ENCODE results near the gene GNAI3.

The GNAI3 gene

DNA sequence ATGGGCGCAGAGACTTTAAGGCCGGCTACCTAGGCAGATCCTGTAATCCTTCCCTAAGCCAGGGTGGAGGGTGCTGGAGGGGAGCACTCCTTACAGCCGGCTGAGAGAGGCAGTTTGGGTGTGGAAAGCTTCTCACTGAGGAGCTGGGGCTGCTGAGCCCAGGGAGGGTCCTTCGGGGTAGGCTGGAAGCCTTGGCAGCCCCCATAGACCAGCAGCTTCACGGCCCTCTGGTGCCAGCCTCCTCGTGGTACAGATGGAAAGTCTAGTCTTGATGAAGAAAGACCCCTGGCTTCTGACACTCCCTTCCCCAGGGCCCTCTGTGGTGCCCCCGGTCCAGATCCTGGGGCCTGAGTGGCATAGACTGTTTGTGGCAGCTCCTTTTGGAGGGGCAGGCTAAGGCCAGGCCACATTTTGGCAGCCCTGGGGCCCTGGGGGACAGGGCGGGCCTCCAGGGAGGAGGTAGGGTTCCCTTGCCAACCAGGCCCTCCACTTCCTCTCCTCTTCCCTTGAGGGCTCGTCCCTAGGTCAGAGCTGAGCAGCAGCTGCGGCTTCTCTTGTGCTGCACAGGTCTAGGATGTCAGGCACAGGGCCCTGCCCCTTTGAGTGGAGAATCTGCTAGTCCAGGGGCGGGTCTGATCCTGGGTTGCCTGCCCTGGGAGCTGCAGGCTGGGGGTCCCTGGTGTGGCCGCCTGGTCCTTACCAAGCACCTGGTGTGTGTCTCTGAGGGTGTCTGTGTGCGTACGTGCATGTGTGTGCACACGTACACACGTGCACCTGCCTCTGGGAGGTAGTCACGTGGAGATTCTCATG, 76.0 kb downstream of the GNAI3 start:
- DNase-seq (ENCODE audit: low spot score): no peak

DNA sequence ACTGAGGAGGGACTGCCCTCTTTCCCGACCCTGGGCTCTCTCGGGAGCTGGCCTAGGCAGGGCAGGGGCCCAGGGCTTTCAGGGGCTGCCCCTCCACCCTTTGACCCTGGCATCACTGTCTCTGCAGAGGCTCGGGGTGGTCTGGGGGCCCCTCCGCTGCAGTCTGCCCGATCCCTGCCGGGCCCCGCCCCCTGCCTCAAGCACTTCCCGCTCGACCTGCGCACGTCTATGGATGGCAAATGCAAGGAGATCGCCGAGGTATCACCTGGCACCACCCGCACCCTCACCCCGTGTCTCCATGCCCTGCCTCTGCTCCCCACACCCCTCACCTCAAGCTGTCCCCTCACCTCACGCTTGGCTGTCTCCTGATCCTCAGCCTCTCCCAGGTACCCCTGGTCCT, 76.8 kb downstream of the GNAI3 start:
- no peak for DNase-seq (ENCODE audit: low spot score)

DNA sequence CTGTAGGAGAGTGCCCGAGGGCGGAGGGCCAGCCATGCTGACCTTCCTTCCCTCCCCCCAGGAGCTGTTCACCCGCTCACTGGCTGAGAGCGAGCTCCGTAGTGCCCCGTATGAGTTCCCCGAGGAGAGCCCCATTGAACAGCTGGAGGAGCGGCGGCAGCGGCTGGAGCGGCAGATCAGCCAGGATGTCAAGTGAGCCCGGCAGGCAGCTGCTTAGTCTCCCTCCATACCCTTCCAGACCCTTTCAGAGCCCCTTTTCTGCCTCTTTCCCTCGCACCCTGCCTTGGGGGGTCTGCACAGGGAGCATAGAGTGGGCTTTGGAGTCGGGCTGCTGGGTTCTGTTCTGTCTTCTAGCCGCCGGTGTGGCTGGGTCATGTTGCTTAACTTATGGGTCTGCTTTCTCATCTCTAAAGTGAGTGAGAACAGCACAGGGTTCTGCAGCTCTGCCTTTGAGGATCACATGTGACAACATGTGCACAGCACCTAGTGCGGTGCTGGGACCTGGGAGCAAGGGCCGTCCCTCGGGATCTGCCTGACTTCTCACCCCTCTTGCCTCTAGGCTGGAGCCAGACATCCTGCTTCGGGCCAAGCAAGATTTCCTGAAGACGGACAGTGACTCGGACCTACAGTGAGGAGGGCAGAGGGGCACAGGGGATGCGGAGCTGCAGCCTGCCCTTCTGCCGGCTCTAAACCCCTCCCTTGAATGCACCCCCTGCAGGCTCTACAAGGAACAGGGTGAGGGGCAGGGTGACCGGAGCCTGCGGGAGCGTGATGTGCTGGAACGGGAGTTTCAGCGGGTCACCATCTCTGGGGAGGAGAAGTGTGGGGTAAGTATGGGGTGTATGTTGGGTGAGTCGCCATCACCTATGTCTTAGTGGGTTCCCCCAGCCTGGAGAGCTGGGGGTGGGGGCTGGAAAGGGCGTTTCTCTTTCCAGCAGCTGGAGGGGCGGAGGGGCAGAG, 77.5 kb downstream of the GNAI3 start:
- no peak for DNase-seq (ENCODE audit: low spot score)

DNA sequence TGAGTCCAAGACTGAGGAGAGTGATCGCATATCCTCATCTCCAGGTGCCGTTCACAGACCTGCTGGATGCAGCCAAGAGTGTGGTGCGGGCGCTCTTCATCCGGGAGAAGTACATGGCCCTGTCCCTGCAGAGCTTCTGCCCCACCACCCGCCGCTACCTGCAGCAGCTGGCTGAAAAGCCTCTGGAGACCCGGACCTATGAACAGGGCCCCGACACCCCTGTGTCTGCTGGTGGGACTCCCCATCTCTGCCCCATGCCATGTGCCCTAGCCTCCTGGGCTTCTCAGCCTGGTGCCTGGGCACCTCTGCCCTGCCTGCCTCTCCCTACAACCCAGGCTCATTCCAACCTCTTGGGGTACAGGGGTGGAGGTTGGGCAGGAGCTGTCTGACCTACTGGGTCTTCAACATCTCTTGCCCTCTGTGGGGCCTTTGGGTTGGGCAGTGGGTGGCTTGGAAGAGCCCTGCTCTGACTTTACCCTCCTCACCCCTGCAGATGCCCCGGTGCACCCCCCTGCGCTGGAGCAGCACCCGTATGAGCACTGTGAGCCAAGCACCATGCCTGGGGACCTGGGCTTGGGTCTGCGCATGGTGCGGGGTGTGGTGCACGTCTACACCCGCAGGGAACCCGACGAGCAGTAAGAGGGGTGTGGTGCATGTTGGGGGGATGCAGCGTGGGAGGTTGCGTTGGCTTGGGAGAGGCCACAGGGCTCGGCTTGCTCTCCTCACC, 78.4 kb downstream of the GNAI3 start:
- DNase-seq (ENCODE audit: low spot score): no peak

DNA sequence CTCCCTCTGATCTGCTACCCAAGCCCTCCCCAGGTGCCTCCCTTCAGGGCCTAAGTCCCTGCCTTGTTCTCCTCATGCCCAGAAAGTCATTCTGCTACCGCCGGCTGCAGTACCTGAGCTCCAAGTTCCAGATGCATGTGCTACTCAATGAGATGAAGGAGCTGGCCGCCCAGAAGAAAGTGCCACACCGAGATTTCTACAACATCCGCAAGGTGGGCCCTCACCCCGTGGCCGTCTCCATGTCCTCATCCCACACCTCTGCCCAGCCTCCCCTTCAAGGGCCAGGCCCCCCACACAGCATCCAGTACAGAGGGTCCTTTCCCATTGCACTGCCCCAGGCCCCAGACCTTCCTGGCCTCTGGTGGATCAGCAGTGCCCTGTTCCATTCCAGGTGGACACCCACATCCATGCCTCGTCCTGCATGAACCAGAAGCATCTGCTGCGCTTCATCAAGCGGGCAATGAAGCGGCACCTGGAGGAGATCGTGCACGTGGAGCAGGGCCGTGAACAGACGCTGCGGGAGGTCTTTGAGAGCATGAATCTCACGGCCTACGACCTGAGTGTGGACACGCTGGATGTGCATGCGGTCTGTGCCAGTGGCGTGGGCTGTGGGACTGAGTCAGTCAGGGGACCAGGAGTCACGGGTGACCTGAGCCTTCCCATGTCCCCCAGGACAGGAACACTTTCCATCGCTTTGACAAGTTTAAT, 79.4 kb downstream of the GNAI3 start:
- no peak for DNase-seq (ENCODE audit: low spot score)

DNA sequence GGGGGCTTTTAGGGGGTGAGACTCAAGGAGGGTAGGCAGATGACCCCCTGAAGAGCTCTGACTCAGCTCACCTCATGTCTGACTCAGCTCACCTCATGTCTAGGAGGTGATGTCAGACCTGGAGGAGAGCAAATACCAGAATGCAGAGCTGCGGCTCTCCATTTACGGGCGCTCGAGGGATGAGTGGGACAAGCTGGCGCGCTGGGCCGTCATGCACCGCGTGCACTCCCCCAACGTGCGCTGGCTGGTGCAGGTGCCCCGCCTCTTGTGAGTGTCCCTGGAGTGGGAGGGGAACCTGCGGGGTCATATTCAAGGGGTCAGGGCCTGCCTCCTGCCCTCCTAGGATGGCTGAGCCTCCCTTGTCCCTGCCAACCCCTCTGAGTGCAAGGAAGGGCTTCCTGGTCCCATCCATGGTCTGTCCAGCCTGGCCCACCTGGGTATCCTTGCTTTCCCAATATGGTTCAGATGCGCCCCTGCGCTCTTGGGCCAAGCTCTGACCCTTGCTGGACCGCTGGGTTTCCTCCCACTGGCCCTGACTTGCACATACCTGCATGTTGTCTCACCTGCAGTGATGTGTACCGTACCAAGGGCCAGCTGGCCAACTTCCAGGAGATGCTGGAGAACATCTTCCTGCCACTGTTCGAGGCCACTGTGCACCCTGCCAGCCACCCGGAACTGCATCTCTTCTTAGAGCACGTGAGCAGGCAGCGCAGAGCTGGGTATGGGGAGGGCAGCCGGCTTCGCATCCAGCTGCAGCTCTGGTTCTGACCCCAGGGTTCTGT, 80.3 kb downstream of the GNAI3 start:
- no peak for DNase-seq (ENCODE audit: low spot score)

DNA sequence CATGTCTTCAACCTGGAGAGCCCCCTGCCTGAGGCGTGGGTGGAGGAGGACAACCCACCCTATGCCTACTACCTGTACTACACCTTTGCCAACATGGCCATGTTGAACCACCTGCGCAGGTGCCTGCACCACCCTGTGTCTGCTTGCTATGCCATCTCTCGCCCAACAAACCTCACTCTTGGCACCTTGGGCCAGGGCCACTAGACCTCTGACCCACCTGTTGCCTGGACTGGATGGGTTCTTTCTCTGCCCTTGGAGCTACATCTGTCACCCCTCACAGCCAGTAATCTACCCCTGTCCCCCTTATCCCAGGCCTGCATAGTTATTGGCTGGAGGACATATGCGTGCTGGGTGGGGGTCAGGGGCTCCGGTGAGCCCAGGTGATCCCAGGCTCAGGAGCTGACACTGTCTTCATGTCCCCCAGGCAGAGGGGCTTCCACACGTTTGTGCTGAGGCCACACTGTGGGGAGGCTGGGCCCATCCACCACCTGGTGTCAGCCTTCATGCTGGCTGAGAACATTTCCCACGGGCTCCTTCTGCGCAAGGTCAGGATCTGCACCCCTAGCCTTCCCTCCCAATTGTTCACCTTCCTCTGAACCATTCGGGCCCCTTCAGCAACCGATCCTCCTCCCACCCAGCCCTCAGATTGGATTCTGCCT, 81.1 kb downstream of the GNAI3 start:
- DNase-seq (ENCODE audit: low spot score): no peak

DNA sequence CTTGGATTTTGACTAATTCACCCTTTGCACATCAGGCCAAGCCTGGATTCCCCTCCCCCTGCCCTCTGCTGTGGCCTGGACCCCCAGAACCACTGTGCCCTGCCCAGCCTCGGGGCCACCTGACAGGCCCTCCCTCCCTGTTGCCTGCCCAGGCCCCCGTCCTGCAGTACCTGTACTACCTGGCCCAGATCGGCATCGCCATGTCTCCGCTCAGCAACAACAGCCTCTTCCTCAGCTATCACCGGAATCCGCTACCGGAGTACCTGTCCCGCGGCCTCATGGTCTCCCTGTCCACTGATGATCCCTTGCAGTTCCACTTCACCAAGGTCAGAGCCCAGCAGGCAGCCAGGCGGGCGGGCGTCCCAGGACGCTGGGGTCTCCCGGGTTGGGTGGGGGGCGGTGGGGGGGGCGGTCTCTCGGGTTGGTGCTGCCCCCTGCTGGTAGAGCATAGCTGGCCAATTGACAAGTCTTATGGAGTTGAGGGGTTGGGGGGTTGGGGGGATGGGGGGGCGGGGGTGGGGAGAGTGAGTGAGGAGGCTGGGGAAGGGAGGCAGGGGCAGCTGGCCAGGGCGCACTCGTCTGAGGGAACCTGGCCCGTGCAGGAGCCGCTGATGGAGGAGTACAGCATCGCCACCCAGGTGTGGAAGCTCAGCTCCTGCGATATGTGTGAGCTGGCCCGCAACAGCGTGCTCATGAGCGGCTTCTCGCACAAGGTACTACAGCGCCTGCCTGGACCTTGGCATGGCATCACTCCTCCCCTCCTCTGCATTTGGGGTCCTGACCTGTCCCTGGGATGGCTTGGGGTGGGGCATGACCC, 81.9 kb downstream of the GNAI3 start:
- DNase-seq (ENCODE audit: low spot score): no peak

DNA sequence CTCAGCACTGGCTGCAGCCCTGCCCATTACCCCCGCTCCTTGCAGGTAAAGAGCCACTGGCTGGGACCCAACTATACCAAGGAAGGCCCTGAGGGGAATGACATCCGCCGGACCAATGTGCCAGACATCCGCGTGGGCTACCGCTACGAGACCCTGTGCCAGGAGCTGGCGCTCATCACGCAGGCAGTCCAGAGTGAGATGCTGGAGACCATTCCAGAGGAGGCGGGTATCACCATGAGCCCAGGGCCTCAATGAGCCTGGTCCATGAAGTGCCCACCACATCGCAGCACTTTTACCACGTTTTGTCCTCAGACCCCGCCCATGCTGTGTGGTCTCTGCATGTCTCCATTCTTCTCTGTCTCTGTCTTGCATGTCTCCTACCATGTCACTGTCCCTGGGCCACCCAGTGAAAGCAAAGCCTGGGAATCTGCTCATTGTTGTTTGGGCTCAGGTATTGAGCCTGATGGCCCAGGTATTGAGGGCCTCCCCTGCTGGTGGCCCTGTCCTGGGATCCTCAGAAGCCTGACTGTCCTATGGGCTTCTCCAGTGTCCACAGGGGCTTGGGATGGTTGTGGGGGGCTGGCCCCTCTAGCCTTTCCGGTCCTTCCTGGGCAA, 82.6 kb downstream of the GNAI3 start:
- no peak for DNase-seq (ENCODE audit: low spot score)

DNA sequence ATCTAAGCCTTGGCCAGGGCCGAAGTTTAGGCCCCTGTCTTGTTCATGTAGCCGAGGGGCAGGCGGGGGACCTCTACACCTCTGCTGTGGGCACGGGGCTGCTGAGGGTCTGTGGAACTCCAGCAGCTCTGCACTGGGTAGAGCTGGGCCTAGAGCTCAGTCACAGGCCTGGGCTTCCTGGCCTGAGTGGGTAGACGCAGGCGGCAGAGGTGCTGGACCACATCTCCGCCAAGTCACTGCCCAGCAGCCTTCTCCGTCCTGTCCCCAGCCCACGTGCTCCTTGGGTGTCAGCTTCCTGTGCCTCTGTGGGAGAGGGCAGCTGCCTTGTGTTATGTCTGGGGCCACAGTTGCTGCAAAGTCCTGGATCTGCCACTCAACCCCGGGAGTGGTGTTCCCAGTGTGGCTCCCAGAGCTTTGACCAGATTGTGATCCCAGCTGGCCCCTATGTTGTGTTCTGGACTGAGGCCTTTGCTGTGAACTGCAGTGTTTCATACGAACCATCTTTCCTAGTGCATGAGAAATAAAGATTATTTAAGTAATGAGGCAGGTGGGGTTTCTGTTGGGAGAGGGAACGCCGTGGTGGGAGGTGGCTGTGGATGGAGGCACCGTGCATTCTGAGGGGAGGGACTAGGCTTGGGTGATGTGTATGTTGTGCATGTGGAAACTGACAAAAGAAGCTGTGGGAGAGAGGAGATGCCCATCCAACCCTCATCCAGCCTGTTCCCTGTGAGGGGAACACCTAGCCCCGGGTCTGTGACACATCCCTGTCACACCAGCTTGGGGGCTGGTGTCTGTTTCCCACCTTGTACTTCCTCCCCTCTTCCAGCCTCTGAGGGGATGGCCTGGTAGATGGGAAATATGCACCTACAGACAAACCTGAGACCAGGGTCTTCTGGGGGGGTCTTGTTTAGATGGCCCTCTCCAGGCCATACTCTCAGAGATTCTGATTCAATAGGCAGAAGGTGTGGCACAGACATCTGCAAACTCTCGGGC, 83.4 kb downstream of the GNAI3 start:
- DNase-seq (ENCODE audit: low spot score): no peak

DNA sequence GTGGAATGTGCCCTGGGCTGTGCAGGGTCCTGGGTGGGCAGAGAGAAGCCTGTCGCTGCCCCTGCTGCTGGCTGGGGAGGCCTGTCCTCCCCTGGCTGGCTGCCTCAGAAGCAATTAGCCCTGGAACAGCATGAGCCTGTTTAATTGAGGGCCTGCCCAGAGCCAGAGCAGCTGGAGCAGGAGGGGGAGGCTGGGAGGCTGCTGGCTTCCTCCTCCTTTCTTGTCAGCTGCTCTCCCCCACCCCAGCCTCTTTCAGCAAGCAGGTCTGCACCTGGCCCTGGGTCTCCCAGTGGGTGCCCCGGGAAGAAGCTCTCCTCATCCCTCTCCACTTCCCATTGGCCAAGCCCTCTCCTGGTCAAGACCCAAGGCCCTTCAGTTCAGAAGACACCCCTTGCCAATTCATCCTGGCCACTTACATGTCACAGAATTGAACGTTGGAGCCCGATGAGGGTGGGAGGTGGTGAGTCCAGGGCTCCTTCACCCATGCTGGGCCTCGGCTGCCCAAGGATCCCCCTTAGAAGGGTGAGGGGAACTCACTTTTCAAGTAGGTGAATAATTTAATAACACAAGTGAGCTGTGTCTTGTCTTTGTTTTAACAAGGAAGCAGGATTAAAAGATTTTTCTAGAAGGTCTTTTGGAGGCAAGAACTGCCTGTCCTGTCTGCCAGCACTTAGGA, 84.4 kb downstream of the GNAI3 start:
- DNase-seq (ENCODE audit: low spot score): peak; percentile 73

DNA sequence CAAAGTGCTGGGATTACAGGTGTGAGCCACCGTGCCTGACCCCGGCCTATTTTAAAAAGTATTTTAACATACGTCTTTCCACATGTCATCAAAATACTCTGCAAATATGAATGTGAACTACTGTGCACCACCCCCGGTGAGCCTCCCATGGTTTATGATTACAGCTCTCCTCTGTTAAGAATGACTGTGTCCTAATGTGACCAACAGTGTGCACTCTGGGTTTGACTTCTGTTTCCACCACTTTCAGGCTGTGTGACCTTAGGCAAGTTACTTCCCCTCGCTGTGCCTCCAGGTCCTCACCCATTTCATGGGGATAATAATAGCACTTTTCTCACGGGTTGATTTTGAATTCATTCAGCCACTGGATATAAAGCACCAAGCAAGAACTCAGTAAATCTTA, 85.9 kb downstream of the GNAI3 start:
- no peak for DNase-seq (ENCODE audit: low spot score)

DNA sequence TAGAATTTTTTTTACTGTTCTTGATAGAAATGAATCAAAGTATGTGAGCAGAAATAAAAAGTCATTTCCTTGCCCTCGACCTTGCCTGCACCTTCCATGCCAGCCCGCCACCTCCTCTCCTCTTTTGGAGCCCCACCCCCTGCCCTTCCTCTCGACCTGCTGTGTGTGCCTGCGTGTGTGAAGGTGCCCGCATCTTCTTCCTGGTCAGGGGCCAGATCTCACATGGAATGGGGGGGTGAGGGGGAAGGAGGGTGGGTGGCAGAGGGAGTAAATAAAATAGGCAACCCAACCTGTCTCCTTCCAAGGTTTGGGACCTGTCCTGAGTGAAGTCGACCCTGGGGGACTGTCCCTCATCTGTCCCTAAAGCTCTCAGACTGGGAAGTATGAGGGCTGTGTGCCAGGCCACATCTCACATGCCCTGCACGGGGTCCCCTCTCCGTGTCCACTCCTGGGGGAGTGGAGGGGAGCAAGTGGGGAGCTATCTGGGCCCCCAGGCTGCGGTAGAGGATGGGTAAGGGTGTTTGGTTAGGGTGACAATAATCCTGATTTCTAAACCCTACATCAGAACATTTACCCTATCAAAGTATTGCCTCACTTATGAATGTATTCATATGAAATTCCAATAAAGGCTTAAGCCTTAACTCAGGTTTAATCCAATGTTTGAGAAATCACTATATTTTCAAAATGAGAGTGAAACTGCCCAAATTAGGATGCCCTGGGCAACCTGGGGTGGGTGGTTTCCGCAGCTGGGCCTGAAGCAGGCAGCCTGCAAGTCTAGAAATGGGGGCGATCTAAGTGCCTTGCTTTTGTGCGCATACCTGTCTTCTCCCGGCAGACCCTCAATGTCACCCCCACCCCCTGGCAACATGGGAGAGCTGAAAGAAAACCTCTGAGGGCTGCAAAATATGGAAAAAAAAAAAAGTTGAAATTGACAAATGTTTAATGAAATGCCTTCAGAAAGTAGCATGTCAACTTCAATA, 86.6 kb downstream of the GNAI3 start:
- no peak for DNase-seq (ENCODE audit: low spot score)

DNA sequence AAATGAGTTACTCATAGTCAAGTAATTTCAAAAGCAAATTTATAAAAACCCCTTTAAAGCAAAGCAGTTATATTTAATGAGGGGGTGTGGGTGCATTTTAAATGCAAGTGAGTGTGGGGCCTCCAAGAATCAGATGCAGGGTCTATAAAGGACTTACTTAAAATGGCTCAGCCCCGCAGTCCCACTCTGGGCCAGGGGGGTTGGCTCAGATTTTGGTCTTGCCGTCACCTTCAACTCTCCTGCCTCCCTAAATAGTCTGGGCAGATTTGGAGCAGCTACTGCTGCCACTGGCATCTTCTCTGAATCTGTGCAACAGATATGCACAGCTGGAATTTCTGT, 87.4 kb downstream of the GNAI3 start:
- no peak for DNase-seq (ENCODE audit: low spot score)

DNA sequence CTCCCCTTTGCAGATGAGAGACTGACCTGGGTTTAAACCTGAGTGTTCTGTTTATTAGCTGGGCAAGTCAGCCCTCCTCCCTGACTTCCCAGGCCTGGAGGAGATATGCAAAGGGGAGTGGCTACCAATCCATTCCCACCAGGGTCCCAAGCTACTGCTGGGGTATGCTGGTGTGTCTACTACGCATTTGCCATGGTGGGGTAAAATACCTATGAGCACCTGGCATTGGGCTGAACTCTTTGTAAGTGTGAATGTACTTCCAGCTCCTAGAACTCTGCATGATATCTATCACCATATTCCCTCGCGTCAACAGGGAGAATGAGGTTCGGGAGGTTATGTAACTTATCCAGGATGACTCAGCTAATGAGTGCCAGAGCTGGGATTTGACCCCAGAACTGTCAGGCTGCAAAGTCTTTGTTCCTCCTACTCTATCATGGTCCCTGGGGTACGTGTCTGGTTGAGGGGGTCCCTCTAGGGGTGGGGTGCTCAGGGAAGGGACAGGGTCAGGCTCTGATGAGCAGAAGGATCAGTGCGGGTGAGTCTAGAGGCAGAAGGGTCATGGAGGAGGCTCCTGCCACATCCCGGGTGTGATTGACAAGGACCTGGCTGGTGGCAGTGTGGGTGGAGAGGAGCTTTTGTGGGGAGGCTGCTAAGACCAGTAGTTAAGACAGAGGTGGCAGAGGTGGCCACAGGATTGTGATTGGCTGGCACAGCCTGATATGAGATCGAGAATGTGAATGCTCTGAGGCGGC, 88.0 kb downstream of the GNAI3 start:
- no peak for DNase-seq (ENCODE audit: low spot score)
